HG03575 (cell line): Measurements from ENCODE around the gene RNF187.

Experiments used
- ATAC-seq: cut with Tn5 transposase; IDR thresholded peaks from one replicate; pipeline ENCODE4 v1.9.1; 2021; ENCODE audit not compliant: unreplicated experiment, insufficient number of reproducible peaks, low FRiP score; ENCODE audit errors: extremely low read depth

RNF187 gene

DNA sequence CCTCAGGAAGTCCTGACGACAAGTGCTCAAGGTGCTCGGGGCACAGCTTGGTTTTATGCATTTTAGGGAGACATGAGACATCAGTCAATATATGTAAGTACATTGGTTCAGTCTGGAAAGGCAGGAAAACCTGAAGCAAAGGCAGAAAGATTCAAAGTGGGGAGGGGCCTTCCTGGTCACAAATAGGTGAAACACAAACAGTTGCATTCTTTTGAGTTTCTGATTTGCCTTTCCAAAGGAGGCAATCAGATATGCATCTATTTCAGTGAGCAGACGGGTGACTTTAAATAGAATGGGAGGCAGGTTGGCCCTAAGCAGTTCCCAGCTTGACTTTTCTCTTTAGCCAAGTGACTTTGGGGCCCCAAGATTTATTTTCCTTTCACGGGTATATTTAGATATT is 8.9 kb upstream of the RNF187 start:
- ATAC-seq, result no peak

DNA sequence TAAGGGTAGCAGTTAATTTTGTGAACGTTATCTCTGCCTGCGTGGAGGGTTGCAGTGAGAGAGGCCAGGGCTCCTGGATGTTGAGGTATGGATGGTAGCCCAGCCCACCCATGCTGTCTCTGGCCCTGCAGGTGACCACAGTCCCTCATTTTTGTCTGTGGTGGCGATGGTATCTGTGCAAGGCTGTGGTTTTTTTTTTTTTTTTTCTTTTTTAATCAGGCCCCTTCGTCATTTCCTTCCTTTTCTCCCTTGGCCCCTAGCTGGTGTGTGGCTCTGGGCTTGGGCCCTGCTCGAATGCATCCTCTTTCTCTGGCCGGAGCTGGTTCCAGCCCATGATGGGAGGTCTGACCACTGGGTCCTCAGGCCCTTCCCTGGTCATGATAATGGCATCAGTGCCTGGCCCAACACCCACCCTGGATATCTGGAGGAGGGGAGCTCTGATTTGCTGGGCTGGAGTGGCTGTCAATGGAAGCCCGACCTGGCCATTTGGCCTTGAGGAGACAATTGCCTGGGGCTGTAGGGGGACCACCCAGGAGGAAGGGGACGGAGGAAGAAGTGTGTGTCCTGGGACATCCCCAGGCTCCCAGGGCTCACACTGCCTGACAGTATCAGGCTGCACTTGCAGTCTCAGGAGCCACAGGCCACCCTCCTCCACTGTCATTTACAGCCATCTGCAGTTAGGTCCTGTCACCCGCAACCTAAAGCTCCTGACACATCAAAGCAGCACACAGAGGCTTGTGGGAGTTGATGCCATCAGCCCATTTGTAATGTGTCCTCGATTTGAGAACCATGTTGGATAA is 8.1 kb upstream of the RNF187 start:
- ATAC-seq, result no peak

DNA sequence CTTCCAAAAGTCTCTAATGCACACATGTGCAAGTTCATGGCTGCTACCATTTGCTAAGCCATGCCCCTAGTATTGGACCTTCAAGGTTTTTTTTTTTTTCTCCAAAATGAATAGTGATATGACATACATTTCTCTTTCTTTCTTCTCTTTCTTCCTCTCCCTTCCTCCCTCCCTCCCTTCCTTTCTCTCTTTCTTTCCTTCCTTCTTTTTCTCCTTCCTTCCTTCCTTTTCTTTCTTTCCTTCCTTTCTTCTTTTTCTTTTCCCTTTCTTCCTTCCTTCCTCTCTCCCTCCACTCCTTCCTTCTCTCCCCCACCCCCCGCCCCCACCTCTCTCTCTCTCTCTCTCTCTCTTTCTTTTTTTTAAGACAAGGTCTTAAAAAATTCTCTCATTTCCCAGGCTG is 3.4 kb upstream of the RNF187 start:
- no peak for ATAC-seq

DNA sequence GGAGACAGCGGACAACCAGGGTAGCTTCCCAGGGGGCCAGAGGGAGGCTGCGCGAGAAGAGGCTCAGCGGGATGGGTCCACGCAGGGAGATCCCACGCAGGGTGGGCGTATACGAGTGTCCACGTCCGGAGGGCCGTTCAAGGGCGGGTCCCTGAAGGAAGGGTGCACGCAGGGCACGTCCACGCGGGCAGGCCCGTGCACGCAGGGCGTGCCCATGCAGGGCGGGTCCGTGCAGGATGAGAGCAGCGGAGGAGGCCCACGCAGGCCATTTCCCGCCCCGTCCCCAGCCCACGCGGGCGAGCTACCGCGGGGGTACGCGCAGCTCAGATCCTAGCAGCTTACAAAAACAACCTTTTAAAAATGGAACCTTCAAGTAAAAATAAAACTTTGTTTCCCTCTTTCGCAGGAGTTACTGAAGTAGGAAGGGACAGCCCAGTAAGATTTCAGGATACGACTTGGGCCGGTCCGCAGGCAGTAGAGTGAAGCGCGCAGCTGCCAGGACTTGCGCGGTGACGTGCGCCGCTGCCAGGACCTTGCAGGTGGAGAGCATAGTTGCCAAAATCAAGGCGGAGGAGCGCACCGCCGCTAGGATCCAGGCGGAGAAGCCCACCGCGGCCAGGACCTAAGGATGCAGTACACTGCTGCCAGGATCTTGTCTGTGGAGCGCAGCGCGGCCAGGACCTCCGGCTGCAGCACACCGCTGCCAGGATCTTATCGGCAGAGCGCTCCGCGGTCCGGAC is 416 bp upstream of the RNF187 start:
- ATAC-seq, result peak; percentile 46

DNA sequence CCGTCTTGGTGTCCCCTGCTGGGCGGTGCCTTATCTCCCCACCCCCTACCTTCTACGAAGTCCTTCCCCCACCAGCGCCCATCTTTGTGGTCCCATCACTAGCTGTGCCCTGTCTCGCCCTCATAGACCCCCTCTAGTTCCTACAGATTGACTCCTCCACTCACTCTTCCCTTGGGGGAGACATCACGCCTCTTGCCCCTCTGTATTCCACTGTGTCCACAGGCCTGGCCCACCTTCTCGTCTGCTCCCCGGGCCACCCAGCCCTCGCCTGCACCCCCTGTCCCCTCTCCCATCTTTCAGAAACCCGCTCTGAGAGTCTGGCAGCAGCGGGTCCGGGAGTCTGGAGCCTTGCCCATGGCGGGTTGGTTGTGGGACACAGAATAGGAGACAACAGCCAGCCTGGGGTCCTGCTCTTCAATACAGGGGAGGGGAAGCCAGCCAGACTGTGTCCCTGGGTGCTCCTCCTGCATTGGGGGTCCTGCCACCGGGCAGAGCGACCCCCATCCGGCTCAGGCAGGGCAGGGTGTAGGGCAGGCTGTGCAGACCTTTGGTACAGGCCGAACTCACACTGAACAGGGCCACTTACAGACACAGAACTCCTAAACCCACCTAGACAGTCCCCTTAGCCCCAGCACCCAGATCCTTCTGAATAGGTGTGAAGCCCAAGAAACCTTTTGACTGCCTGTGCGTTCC is 1.1 kb downstream of the RNF187 start:
- ATAC-seq, result no peak

DNA sequence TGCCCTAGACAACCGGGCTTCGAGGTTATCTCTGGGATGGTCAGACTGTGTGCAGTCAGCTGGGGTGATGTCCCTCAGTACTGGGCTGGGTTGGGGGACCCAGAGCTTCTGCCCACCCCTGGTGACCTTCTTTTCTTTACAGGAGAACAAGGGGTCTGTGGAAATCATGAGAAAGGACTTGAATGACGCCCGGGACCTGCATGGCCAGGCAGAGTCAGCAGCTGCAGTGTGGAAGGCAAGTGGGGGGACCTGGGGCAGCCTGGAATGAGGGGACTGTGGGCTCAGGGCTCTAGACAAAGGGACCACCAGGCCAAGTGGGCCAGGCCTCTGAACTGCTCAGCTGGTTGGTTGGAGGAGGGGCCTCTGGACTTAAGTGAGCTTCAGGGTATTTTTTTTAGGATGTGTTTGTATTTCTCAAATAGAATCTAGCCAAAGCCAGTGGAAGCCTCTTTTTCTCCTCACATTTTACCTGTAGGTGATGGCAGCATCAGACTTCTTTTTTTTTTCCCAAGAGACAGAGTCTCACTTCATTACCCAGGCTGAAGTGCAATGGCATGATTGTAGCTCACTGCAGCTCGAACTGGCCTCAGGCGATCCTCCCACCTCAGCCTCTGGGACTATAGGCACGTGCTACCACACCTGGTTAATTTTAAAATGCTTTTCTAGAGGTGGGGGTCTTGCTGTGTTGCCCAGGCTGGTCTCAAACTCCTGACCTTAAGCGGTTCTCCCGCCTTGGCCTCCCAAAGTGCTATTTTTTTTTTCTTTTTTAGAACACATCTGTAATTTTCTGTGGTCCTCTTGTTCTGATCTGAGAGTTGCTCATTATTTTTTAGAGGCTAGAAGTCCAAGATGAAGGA is 1.9 kb downstream of the RNF187 start:
- no peak for ATAC-seq

DNA sequence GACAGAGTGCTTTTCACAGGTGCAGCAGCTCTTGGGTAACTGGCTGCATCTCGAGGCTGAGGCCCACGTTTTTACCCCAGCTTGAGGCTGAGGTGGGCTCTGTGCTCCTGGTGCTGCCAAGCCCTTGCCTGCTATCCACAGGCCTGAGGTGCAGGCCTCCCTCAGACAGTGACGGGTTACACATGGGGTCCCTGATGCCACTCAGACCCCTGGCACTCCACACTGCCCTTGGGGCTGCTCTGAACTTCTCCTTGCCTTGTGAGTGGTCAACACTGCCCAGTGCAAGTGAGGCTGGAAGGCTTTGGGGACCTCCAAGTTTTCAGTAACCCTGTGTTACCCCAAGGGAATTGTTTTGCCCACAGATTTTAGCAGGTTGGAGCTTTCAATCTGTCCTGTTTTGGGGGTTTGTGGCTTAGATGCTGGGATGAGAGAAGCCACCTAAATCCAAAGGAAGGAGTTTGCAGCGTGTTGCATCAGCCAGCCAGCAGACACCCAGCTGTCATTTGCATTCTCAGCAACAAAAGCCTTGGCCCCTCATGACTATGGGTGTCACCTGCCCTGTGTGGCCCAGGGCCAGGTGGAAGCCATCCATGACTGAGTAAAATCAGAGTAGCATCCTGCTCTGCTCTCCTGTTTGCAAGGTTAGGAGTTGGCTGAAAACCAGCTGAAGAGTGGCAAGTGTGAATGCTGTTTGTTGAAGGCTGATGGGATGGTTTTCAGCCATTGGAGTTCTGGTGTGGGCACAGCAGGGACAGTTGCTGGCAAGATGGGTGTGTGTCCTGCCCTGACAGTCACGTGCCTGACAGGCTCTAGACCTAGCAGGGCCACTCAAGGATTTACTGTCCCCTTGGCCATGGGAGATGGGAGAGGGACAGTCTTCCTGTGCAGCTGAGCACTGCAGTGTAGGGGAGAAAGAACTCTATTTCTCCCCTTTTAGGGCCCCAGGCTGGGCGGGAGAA is 3.2 kb downstream of the RNF187 start:
- ATAC-seq, result no peak

DNA sequence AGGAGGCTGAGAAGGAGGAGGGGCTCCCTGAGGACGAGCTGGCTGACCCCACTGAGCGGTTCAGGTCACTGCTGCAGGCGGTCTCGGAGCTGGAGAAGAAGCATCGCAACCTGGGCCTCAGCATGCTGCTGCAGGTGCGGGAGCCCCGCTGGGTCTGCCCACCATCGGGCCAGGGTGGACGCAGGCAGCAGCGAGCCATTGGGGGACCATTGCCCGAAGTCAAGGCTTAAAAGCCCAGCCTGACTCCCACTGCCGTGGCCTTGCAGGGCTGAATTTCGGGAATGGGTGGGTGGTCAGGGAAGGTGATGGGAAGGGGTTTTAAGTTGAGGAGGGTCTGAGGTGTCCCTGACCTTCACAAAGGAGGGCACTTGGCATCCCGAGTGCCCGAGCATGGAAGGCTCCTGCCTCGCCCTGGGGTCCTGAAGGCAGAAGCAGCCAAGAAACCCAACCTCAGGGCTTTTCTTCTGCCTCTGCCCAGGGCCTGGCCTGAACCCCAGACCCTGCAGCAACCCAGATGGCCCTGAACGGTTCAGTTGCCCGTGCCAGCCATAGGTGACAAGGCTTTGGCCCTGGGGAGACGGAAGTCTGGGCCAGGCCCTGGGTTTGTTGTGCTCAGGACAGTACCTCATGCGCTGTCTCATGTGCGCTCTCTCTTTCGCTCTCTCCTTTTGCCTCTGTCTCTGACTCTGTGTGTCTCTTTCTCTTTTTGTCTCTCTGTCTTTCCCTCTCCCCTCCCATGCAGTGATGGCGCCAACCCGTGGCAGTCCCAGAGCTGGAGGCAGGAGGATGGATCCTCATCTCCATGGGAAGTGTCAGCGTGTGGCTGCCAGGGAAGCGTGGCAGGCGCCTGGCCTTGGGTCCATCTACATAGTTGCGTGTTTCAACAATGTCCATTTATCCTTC is 6.2 kb downstream of the RNF187 start:
- no peak for ATAC-seq

DNA sequence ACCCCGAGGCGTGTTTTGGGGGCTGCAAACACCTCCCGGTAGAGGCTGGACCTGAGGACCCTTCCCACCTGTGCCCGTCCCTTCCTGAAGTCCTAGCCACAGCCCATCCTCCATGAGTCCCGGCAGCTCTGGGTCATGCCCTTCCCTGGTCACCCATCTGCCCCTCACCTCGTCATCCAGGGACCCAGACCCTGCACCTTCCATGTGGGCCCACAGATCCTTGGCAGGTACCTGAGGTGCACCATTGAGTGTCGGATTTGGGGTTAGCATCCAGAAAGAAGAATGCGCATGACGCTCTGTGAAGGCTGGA is 6.8 kb downstream of the RNF187 start:
- ATAC-seq, result no peak

DNA sequence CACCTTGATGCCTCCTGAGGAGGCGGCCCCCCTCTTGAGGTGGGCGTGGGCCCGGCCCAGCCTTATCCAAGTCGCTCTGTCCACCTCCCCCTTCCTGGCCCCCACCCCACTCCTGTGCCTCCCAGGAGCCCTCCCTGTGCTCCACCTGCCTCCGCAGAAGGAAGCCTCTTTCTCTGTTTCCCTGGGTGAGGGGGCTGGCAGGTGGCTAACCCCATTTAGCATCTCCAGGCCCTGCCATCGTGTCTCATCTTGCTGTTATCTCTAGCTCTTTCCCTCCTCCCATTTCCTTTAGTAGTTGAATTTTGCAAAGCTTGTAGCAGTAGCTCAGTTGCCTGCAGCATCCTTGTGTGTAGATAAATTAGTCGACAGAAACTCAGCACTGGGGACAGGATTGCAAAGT is 7.2 kb downstream of the RNF187 start:
- ATAC-seq, result no peak

DNA sequence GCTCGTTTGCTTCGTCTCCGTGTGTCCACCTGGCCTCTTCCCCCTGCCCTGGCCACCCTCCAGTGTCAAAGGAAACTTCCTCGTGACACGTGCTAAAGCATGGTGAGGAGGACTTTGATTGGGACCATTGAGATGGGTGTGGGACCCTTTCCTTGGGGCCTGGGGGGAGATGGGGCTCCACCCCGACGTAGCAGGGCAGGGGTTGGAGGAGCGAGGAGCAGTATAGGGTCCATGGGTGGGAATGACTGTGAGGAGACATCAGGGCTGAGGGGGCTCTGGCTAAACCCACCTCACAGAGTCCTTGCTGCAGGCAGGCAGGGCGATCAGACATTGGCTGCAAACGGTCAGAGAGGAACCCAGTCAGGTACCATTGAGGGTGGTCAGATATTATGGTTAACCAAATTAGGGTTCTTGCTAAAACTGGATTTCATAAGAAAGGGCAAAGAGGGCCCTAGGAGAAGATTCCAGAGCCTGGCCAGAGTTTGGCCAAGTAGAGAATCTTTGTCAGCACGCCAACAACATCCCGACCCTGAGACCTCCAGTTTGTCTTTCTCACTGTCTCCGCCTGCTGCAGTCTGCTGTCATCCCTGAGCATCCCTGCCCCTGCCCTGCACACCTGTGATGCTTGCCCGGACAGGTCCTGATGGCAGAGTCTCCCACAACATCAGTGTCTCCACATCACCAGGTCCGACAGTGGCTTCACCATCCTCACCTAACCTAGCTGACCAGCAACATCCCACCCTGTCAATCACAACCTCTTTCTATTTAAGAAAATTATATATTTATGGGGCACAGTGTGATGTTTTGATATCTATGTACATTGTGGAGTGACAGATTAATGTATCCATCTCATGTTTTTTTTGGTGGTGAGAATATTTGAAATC is 8.0 kb downstream of the RNF187 start:
- no peak for ATAC-seq

DNA sequence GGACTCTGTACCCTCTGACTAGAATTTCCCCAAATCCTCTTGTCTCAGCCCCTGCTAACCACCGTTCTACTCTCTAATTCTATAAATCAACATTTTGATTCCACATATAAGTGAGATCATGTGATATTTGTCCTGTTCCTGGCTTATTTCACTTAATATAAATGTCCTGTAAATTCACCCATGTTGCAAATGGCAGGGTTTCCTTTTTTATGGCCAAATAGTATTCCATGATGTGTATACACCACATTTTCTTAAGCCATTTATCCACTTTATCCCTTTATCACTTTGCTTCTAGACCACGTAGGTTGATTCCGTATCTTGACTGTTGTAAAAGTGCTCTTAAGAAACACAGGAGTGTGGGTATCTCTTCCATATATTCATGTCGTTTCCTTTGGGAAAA is 8.9 kb downstream of the RNF187 start:
- ATAC-seq, result no peak

DNA sequence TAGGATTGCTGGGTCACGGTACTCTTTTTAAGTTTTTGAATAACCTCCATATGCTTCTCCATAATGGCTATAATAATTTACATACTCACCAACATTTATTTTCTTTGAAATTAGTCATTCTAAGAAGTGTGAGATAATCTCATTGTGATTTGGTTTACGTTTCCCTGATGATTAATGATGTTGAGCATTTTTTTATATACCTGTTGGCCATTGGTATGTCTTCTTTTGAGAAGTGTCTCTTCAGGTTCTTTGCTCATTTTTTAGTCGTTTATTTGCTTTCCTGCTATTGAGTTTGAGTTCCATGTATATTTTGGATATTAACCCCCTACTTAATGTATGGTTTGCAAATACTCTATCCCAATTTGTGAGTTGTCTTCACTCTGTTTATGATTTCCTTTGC is 9.3 kb downstream of the RNF187 start:
- ATAC-seq, result no peak

DNA sequence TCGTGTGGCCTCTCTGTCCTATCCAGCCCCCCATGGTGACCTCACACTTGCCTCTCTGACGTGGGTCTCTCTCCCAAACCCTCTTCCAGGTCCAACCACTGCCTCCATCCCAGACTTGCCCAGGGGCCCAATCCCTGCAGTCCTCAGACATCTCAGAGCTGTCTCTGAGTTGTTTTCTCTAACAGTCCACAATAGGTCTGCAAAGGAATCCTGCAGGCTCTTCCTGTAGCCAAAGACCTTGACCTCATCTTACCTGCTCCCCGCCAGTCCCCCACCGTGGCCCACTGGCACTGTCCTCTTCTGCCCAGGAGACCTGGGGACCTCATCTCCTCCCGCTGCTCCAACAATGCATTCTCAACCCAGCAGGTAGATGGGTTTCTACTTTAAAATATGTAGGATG is 10.0 kb downstream of the RNF187 start:
- ATAC-seq, result no peak

DNA sequence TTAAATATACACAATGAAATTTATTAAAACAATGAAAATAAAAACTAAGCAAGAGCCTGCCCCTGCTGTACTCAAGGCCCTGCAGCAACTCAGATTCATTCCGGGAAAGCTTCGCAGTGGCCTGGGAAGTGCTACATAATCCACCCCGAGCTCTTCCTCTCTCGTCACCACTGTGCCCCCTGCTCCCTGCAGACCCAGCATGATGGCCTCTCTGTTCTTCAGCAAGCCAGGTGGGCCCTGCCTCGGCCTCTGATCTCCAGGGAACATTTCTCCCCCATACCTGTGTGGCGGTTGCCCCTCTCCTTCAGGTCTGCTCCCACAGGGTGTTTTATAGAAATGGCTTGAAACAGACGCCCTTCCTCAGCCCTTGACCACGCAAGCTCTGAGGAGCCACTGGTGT is 10.6 kb downstream of the RNF187 start:
- no peak for ATAC-seq

DNA sequence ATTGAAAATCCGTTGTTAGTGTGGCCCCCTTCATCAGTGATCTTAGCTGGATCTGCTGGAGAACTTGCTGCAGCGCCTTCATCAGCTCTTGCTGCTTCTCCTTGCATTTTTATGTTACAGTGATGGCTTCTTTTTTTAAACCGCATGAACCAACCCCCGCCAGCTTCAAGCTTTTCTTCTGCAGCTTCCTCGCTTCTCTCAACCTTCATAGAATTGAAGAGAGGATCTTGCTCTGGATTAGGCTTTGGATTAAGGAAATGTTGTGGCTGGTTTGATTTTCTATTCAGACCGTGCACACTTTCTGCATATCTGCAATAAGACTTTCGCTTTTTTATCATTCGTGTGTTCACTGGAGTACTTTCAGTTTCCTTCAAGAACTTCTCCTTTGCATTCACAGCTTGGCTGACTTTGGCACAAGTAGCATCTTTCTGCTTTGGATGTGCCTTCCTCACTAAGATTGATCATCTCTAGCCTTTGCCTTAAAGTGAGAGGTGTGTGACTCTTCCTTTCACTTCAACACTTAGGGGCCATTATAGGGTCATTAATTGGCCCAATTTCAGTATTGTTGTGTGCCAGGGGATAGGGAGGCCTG is 13.1 kb downstream of the RNF187 start:
- ATAC-seq, result no peak
